Measurements from ENCODE around the gene KAT7. TPM values are rescaled to one million over a fixed set of nuclear protein-coding genes. Genes with fewer than 3 reads are reported as not detected.

Gene KAT7
- total RNA-seq, 2 donors from 2014 or later = 38.9 to 51.4 TPM

- ATAC-seq (ENCODE audit: insufficient number of reproducible peaks, low FRiP score, low read depth) = no peak
- DNase-seq (ENCODE audit: low spot score) = no peak
- Histone ChIP-seq H3K27me3 (replicated peaks; ENCODE audit: insufficient read depth) (no peaks in the 10 kb centered on the region), H3K9me3 (no peaks in the 10 kb centered on the region), H3K4me1 (ENCODE audit: control insufficient read depth in 1 of 2, low read depth in 2 of 2) (peaks cover 13 to 41% of the 10 kb centered on the region in 2 donors), H3K36me3 (no peaks in the 10 kb centered on the region), H3K4me3 (no peak within 1 kb of the TSS), H3K27ac (no peak within 1 kb of the TSS)
- TF ChIP-seq CTCF (IDR thresholded peaks at IDR 0.05) = no peak
These were observed 59.6 kb downstream of the KAT7 start, which contains the start of gene TAC4 for GRCh38 chr17:49848019-49848473. TSS of gene TAC4 (minus strand) at chr17:49848069. CDS start at chr17:49848017, 52 bp downstream.

GRCh38 chr17:49848739-49849138 is 60.3 kb downstream of the KAT7 start:
- H3K4me1 ChIP-seq (ENCODE audit: control insufficient read depth in 1 of 2, low read depth in 2 of 2) = peaks cover 13 to 34% of the 10 kb centered on the region in 2 donors
- no peak overlapping the region for H3K4me3 ChIP-seq

GRCh38 chr17:49850218-49850610 is 61.7 kb downstream of the KAT7 start:
- no peak for TF ChIP-seq CTCF (IDR thresholded peaks at IDR 0.05)
- H3K27ac ChIP-seq = no peak overlapping the region
- no peaks in the 10 kb centered on the region for H3K36me3 ChIP-seq
- ATAC-seq (ENCODE audit: insufficient number of reproducible peaks, low FRiP score, low read depth) (no peak), DNase-seq (ENCODE audit: low spot score) (no peak)
- H3K27me3 ChIP-seq (replicated peaks; ENCODE audit: insufficient read depth) = no peaks in the 10 kb centered on the region
- peaks cover 8 to 27% of the 10 kb centered on the region in 2 donors for H3K4me1 ChIP-seq (ENCODE audit: control insufficient read depth in 1 of 2, low read depth in 2 of 2)
- no peak overlapping the region for H3K4me3 ChIP-seq
- H3K9me3 ChIP-seq = no peaks in the 10 kb centered on the region

More at GRCh38 chr17:49848739-49849138, 60.3 kb downstream of the KAT7 start:
- ATAC-seq (ENCODE audit: insufficient number of reproducible peaks, low FRiP score, low read depth) = no peak
- H3K27ac ChIP-seq = no peak overlapping the region
- no peaks in the 10 kb centered on the region for H3K36me3 ChIP-seq
- TF ChIP-seq CTCF (IDR thresholded peaks at IDR 0.05) = no peak
- H3K9me3 ChIP-seq = no peaks in the 10 kb centered on the region
- no peaks in the 10 kb centered on the region for H3K27me3 ChIP-seq (replicated peaks; ENCODE audit: insufficient read depth)
- no peak for DNase-seq (ENCODE audit: low spot score)

GRCh38 chr17:49850772-49851386 is 62.4 kb downstream of the KAT7 start:
- ATAC-seq (ENCODE audit: insufficient number of reproducible peaks, low FRiP score, low read depth) (no peak), DNase-seq (ENCODE audit: low spot score) (no peak)
- Histone ChIP-seq H3K27me3 (replicated peaks; ENCODE audit: insufficient read depth) (no peaks in the 10 kb centered on the region), H3K27ac (no peak overlapping the region), H3K9me3 (no peaks in the 10 kb centered on the region), H3K4me1 (ENCODE audit: control insufficient read depth in 1 of 2, low read depth in 2 of 2) (peaks cover 6 to 21% of the 10 kb centered on the region in 2 donors), H3K36me3 (no peaks in the 10 kb centered on the region), H3K4me3 (peak overlapping the region; percentile 90)
- TF ChIP-seq CTCF (IDR thresholded peaks at IDR 0.05) = no peak

GRCh38 chr17:49851387-49852291 is 63.2 kb downstream of the KAT7 start:
- Histone ChIP-seq H3K4me1 (ENCODE audit: control insufficient read depth in 1 of 2, low read depth in 2 of 2) (peaks cover 6 to 13% of the 10 kb centered on the region in 2 donors), H3K36me3 (no peaks in the 10 kb centered on the region), H3K4me3 (peak overlapping the region; percentile 90), H3K27ac (peak overlapping the region; percentile 12 to 30), H3K9me3 (no peaks in the 10 kb centered on the region), H3K27me3 (replicated peaks; ENCODE audit: insufficient read depth) (no peaks in the 10 kb centered on the region)
- TF ChIP-seq CTCF (IDR thresholded peaks at IDR 0.05) = peak; percentile 76
- DNase-seq (ENCODE audit: low spot score) = no peak
- ATAC-seq (ENCODE audit: insufficient number of reproducible peaks, low FRiP score, low read depth) = peak; percentile 81

Measured in thoracic aorta (tissue), 2 donors.